Stomach (tissue), 19 donors: ENCODE data around the gene TAL1. TPM values are rescaled to one million over a fixed set of nuclear protein-coding genes. Genes with fewer than 3 reads are reported as not detected.
"Not testable (repeated sequence)": the region's sequence is repeated elsewhere in the genome, so short reads cannot be mapped to it uniquely, and the experiment has no call there.

Source experiments
- DNase-seq, 2 donors: peaks; one replicate each; pipeline versions ENCODE4 v3.0.0 to v3.0.0-alpha.2; 2013 to 2019
- H3K27ac ChIP-seq, 5 donors: fragments of 200-600 bp in 4 of 5; sonication (generic) in 4 of 5; one replicate each; pipeline ENCODE4 v1.5.1; 2013 to 2019; ENCODE audit warnings: mild to moderate bottlenecking in 1 of 5, moderate library complexity in 1 of 5
- H3K27me3 ChIP-seq, 3 donors: fragments of 200-600 bp; sonication (generic); one replicate each; pipeline ENCODE4 v1.5.1; 2017 to 2019; ENCODE audit warnings: mixed run types in 1 of 3
- H3K36me3 ChIP-seq, 4 donors: fragments of 200-600 bp; sonication (generic); 1 replicate in 3 of 4; 2 replicates in 1 of 4; pipeline ENCODE4 v1.5.1; 2016 to 2019
- H3K4me1 ChIP-seq, 4 donors: fragments of 200-600 bp; sonication (generic); one replicate each; pipeline ENCODE4 v1.5.1; 2016 to 2019
- H3K4me3 ChIP-seq, 4 donors: fragments of 200-600 bp; sonication (generic) in 3 of 4; one replicate each; pipeline ENCODE4 v1.5.1; 2016 to 2019; ENCODE audit warnings: mild to moderate bottlenecking in 1 of 4
- H3K9me3 ChIP-seq, 4 donors: fragments of 200-600 bp; sonication (generic); one replicate each; pipeline ENCODE4 v1.5.1; 2016 to 2019
- CTCF ChIP-seq, 7 experiments: fragments of 450-650 bp in 4 of 7; fragments of 200-600 bp in 3 of 7; sonication (generic) in 3 of 7; IDR thresholded peaks; one replicate each; pipeline ENCODE4 v1.5.1; 2016 to 2019; ENCODE audit warnings: antibody characterized with exemption in 7 of 7, control low read depth in 2 of 7, mild to moderate bottlenecking in 1 of 7
- EP300 ChIP-seq: sonication (generic); formaldehyde crosslinking; IDR thresholded peaks from one replicate; pipeline ENCODE4 v1.6.1; 2017; ENCODE audit warnings: antibody characterized with exemption
- POLR2A ChIP-seq, 4 donors: fragments of 450-650 bp; IDR thresholded peaks; one replicate each; pipeline ENCODE4 v1.6.1; 2016; ENCODE audit warnings: antibody characterized with exemption in 4 of 4, control low read depth in 2 of 4, mild to moderate bottlenecking in 1 of 4, moderate library complexity in 1 of 4
- POLR2AphosphoS5 ChIP-seq, 3 donors: sonication (generic); formaldehyde crosslinking; IDR thresholded peaks; one replicate each; pipeline ENCODE4 v1.6.1; 2016; ENCODE audit warnings: antibody characterized with exemption in 3 of 3
- WGBS, 5 donors: extraction: QIAGEN DNeasy Blood & Tissue Kit in 3 of 5; methylation state at CpG; one replicate each; pipeline versions ENCODE4 v1.1.5 to v1.1.7; 2013 to 2018; 5-methylcytosine and 5-hydroxymethylcytosine counted together
- intact Hi-C: fragments of 100-400 bp; cut with DNase I; formaldehyde crosslinking; loops from one replicate; pipeline ENCODE4 v1.15.1; 2023; ENCODE audit warnings: low total_unique reads
- long read RNA-seq, 10 donors: transcript quantifications; one replicate each; lab custom pipeline, GENCODE V29; 2026
- polyA plus RNA-seq, 3 donors: library from polyadenylated mRNA; stranded (reverse); fragments of 200-250 nt; gene quantifications; one replicate each; pipeline ENCODE4 v1.2.3, GENCODE V29; 2013
- total RNA-seq, 5 donors: library from RNA; depleted of rRNA; stranded (reverse); fragments of >200 nt; gene quantifications; one replicate each; pipeline versions ENCODE4 v1.1.0 to v1.2.3, GENCODE V29; 2014 to 2016
- donor health status: healthy with polysubstance abuse.
- donor health status: Bipolar disorder and iron deficiency.
- donor health status: healthy.

The TAL1 gene
- 1 to 10 TPM in 3 of 5 donors, under 1 TPM in 1, not detected in 1; under 0.01 to 4.5 (median 3.5) TPM for total RNA-seq
- 1 to 10 TPM in 2 of 3 donors, under 1 TPM in 1; 0.98 to 1.5 (median 1.2) TPM for polyA plus RNA-seq
- long read RNA-seq, donor 1, full-length matches to known transcripts: 2 of 2 reads
- long read RNA-seq, donor 1, partial matches to known transcripts: 0 of 2 reads
- long read RNA-seq, donor 1, other reads (novel, unspliced or antisense): 0 of 2 reads
- long read RNA-seq, donor 2, full-length matches to known transcripts: 1 of 1 reads
- long read RNA-seq, donor 2, partial matches to known transcripts: 0 of 1 reads
- long read RNA-seq, donor 2, other reads (novel, unspliced or antisense): 0 of 1 reads
- long read RNA-seq, donor 3: 0 reads
- long read RNA-seq, donor 4: 0 reads
- long read RNA-seq, donor 5: 0 reads
- long read RNA-seq, donor 6: 0 reads
- long read RNA-seq, donor 7: 0 reads
- long read RNA-seq, donor 8: 0 reads
- long read RNA-seq, donor 9: 0 reads
- long read RNA-seq, donor 10: 0 reads

DNA sequence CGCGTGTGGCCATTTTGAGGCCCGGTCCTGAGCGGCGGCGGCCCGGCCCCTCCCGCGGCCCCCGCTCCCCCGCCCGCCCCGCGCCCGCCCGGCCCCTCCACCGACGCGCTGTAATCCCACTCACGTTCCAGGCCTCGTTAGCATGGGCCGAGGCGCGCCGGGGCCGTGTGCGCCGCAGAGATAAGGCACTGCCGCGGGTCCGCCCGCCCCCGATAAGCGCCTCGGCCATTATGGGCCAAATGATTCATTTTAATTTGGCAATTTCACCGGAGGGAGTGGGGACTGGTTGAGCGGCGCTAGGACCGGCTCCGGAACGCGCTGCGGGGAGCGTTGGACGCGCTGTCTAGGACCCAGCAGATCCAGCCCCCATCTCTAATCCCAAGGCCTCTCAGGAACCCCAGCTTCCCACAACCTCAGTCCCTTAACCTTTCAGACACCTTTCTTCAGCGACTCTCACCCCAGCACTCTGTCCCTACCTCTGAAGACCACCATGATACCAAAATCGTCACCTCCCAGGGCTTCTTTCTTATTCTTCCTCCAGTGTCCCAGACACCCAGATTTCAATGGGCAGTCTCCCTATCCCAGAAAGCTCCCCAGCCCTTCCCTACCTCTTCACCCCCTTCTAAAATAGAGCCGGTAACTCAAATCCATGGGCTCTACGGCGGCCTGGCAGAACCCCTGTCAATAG is at the start of gene TAL1:
Gene TAL1 (minus strand): TSS at position 39 of the 688 bp plus-strand sequence. CDS start 6,337 bp downstream, outside the sequence.
- peak within 1 kb of the TSS; percentile 34 to 78 (median 75) for H3K27ac ChIP-seq
- peak in 1 of 2 donors; percentile 74 for DNase-seq
- H3K4me3 ChIP-seq: peak within 1 kb of the TSS; percentile 34 to 51 (median 38)
- TF ChIP-seq POLR2AphosphoS5 (IDR thresholded peaks at IDR 0.05) (peak in 1 of 3 donors; percentile 4), CTCF (IDR thresholded peaks at IDR 0.05) (no peak), POLR2A (IDR thresholded peaks at IDR 0.05) (no peak)
- peaks cover 33 to 94% (median 79%) of the 10 kb centered on the region in 3 donors for H3K27me3 ChIP-seq
- no peaks in the 10 kb centered on the region for H3K9me3 ChIP-seq
- H3K36me3 ChIP-seq: no peaks in the 10 kb centered on the region
- H3K4me1 ChIP-seq: peaks cover 15 to 33% (median 27%) of the 10 kb centered on the region in 4 donors
- WGBS, 5 donors: 5 to 23% (median 8%) methylated on average over 19 to 51 of the region's 51 CpGs
- intact Hi-C loops: no loop called here

GRCh38 chr1:47280142-47280541 is 48.1 kb upstream of the TAL1 start:
- no peak for TF ChIP-seq POLR2AphosphoS5 (IDR thresholded peaks at IDR 0.05)
- no peak for TF ChIP-seq CTCF (IDR thresholded peaks at IDR 0.05)
- TF ChIP-seq EP300: no peak
- TF ChIP-seq POLR2A (IDR thresholded peaks at IDR 0.05): no peak
- H3K36me3 ChIP-seq: peaks cover 0 to 27% (median 11%) of the 10 kb centered on the region in 4 donors
- no peak overlapping the region for H3K27ac ChIP-seq
- no peaks in the 10 kb centered on the region for H3K9me3 ChIP-seq
- WGBS, 5 donors: 92 to 99% (median 95%) methylated on average over 3 of the region's 3 CpGs
- H3K4me1 ChIP-seq: no peaks in the 10 kb centered on the region
- no peak overlapping the region for H3K4me3 ChIP-seq
- no peaks in the 10 kb centered on the region for H3K27me3 ChIP-seq
- intact Hi-C loops: no loop called here
- no peak for DNase-seq

DNA sequence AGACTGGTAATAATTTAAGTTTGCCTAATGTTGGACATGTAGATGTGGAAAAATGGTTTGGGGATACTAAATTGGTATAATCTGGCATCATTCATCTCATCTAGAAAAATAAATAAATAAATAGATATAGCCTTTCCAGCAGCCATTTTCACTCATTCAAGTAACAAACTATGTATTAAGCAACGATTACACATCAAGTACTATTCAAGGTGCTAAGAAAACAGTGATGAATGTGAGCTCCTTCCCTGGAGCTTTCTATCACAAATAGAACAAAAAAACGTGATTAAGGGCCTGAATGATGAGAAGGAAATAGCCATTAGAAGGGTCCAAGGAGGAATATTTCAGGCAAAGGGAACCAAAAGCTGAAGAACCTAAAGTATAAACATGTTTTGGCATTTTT is 44.8 kb upstream of the TAL1 start:
- TF ChIP-seq POLR2AphosphoS5 (IDR thresholded peaks at IDR 0.05): no peak
- no peak for TF ChIP-seq POLR2A (IDR thresholded peaks at IDR 0.05)
- no peak for TF ChIP-seq CTCF (IDR thresholded peaks at IDR 0.05)
- no peak for TF ChIP-seq EP300
- peaks cover 0 to 20% (median 11%) of the 10 kb centered on the region in 4 donors for H3K36me3 ChIP-seq
- no peak overlapping the region for H3K4me3 ChIP-seq
- intact Hi-C loops: no loop called here
- no peak overlapping the region for H3K27ac ChIP-seq
- no peaks in the 10 kb centered on the region for H3K4me1 ChIP-seq
- H3K27me3 ChIP-seq: no peaks in the 10 kb centered on the region
- DNase-seq: no peak
- H3K9me3 ChIP-seq: no peaks in the 10 kb centered on the region
- WGBS, 5 donors: 84 to 96% (median 92%) methylated on average over 2 of the region's 2 CpGs

GRCh38 chr1:47275811-47276210 is 43.8 kb upstream of the TAL1 start:
- H3K27me3 ChIP-seq, H3K27ac ChIP-seq, H3K4me3 ChIP-seq, intact Hi-C loops, H3K9me3 ChIP-seq, DNase-seq, H3K4me1 ChIP-seq: not testable (repeated sequence)
- WGBS, 5 donors: 93 to 98% (median 95%) methylated on average over 7 of the region's 7 CpGs
- peaks cover 0 to 17% (median 9%) of the 10 kb centered on the region in 4 donors for H3K36me3 ChIP-seq

DNA sequence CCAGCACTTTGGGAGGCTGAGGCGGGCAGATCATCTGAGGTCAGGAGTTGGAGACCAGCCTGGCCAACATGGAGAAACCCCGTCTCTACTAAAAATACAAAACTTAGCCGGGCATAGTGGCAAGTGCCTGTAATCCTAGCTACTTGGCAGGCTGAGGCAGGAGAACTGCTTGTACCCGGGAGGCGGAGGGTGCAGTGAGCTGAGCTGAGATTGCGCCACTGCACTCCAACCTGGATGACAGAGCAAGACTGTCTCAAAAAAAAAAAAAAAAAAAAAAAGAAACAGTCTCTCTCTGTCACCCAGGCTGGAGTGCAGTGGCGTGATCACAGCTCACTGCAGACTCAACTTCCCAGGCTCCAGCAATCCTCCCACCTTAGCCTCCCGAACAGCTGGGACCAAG is 33.5 kb upstream of the TAL1 start:
- intact Hi-C loops: loop anchor here (10.0 kb wide), 1 partner anchor 81 kb away; no protein-coding TSS in a partner anchor
- 90 to 98% (median 97%) methylated on average over 8 of the region's 8 CpGs for WGBS, 5 donors
- H3K36me3 ChIP-seq, H3K27ac ChIP-seq, H3K4me3 ChIP-seq, H3K4me1 ChIP-seq, H3K9me3 ChIP-seq, H3K27me3 ChIP-seq, DNase-seq: not testable (repeated sequence)
